ENCODE measurements around the gene CACNA1I. TPM values are rescaled to one million over a fixed set of nuclear protein-coding genes. Genes with fewer than 3 reads are reported as not detected.

The CACNA1I gene
- total and polyA plus RNA-seq, 2 of the 8 experiments (the other 6 are each of a cell fraction or from before 2014, with no cell fraction given): 0.77 to 1.2 TPM

GRCh38 chr22:39616781-39617180 lies 46.2 kb downstream of the CACNA1I start:
- H2BK5ac ChIP-seq (ENCODE audit: low read depth, low read length): no peak overlapping the region
- no peak overlapping the region for H3K4ac ChIP-seq (replicated peaks; ENCODE audit: insufficient read length, low read depth, low read length)
- H3K9ac ChIP-seq (replicated peaks in 1 of 4; ENCODE audit: extremely low read depth in 1 of 4, low read depth in 3 of 4, low read length in 3 of 4): no peak overlapping the region
- peaks cover 11% of the 10 kb centered on the region; the same call in 1 of the 2 replicates for H3K23me2 ChIP-seq (ENCODE audit: low read depth, low read length)
- no peak overlapping the region for H3K4me3 ChIP-seq (ENCODE audit: extremely low read depth in 1 of 4, insufficient read depth in 2 of 4, low read depth in 3 of 4, low read length in 4 of 4)
- H4K5ac ChIP-seq (ENCODE audit: insufficient read length, low read depth, low read length): no peak overlapping the region
- ChIA-PET CTCF (ENCODE audit: partially characterized antibody) (interaction anchor here (1.0 to 1.4 kb wide), 4 partner anchors 10 to 132 kb away, joined by 3 to 4 read pairs (median 4); no protein-coding TSS in a partner anchor), POLR2A (ENCODE audit: partially characterized antibody) (interaction anchor here (0.7 kb wide), 1 partner anchor 11 kb away, joined by 3 read pairs; no protein-coding TSS in a partner anchor)
- DNase-seq (ENCODE audit: low read depth in 1 of 2, low spot score in 2 of 2) (no peak), FAIRE-seq (no peak)
- no peak overlapping the region for H4K8ac ChIP-seq (ENCODE audit: extremely low read depth, insufficient read depth, low read length)
- no peak overlapping the region for H2AFZ ChIP-seq (ENCODE audit: low read length)
- no peak overlapping the region for H3K27ac ChIP-seq (ENCODE audit: low read depth, low read length)
- peaks cover 0 to 2% (median 0%) of the 10 kb centered on the region in 4 experiments; a peak in 1 of 7 replicates for H3K27me3 ChIP-seq (replicated peaks in 1 of 4; ENCODE audit: control insufficient read depth in 3 of 4, extremely low read depth in 1 of 4, insufficient read depth in 3 of 4, low read length in 3 of 4)
- no peak overlapping the region for H3K14ac ChIP-seq (ENCODE audit: insufficient read length)
- no peak overlapping the region for H2BK20ac ChIP-seq (ENCODE audit: low read length)
- H3K4me2 ChIP-seq (ENCODE audit: insufficient read depth in 1 of 2, low read depth in 2 of 2, low read length in 2 of 2): no peak overlapping the region
- H3K18ac ChIP-seq (ENCODE audit: extremely low read depth, low read length): no peak overlapping the region
- H4K20me1 ChIP-seq (replicated peaks in 1 of 2; ENCODE audit: control insufficient read depth in 1 of 2, insufficient read depth in 2 of 2, low read length in 2 of 2): peaks cover 0 to 6% of the 10 kb centered on the region in 2 experiments
- no peak overlapping the region for H2AK5ac ChIP-seq (ENCODE audit: low read depth, low read length)
- no peaks in the 10 kb centered on the region for H3K79me2 ChIP-seq (ENCODE audit: control insufficient read depth in 1 of 2, insufficient read depth in 2 of 2, low read length in 2 of 2)
- no peak overlapping the region for H3K56ac ChIP-seq (replicated peaks; ENCODE audit: insufficient read length, low read depth, low read length)
- no peak overlapping the region for H3K23ac ChIP-seq (ENCODE audit: insufficient read length)
- WGBS, 2 experiments (ENCODE audit: extremely low coverage in 1 of 2, insufficient coverage in 1 of 2, insufficient read length in 1 of 2, insufficient replicate concordance in 2 of 2, low coverage in 1 of 2, low lambda C conversion rate in 2 of 2, missing lambda C conversion rate in 1 of 2): 85% methylated on average over 6 of the region's 6 CpGs; no CpG with 5 or more reads in 1 of the 2 experiments
- peaks cover 0 to 5% of the 10 kb centered on the region in 2 experiments; a peak in 1 of 4 replicates for H3K9me3 ChIP-seq (ENCODE audit: insufficient read depth in 2 of 2, low read depth in 1 of 2, low read length in 1 of 2)
- no peak overlapping the region for H2BK15ac ChIP-seq (ENCODE audit: low read length)
- TF ChIP-seq JUND (IDR thresholded peaks at IDR 0.05; ENCODE audit: low read length) (no peak), CHD2 (IDR thresholded peaks at IDR 0.05; ENCODE audit: low read length) (no peak), CTBP2 (IDR thresholded peaks at IDR 0.05; ENCODE audit: borderline replicate concordance, insufficient read depth, insufficient read length, low read length) (no peak)
- TF ChIP-seq, protein P1, sequence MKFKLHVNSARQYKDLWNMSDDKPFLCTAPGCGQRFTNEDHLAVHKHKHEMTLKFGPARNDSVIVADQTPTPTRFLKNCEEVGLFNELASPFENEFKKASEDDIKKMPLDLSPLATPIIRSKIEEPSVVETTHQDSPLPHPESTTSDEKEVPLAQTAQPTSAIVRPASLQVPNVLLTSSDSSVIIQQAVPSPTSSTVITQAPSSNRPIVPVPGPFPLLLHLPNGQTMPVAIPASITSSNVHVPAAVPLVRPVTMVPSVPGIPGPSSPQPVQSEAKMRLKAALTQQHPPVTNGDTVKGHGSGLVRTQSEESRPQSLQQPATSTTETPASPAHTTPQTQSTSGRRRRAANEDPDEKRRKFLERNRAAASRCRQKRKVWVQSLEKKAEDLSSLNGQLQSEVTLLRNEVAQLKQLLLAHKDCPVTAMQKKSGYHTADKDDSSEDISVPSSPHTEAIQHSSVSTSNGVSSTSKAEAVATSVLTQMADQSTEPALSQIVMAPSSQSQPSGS (IDR thresholded peaks at IDR 0.05; ENCODE audit: low read length): no peak
- no peak overlapping the region for H2BK120ac ChIP-seq (replicated peaks; ENCODE audit: low read depth, low read length)
- no peaks in the 10 kb centered on the region for H3K79me1 ChIP-seq (ENCODE audit: low read depth, low read length)
- H3K4me1 ChIP-seq (replicated peaks in 1 of 4; ENCODE audit: control insufficient read depth in 3 of 4, insufficient read depth in 4 of 4, low read length in 3 of 4): peaks cover 0 to 8% (median 2%) of the 10 kb centered on the region in 4 experiments; a peak in 3 of 7 replicates
- no peak overlapping the region for H4K91ac ChIP-seq (replicated peaks; ENCODE audit: insufficient read length, low read length)
- no peaks in the 10 kb centered on the region for H3K36me3 ChIP-seq (ENCODE audit: control insufficient read depth in 2 of 4, insufficient read depth in 4 of 4, low read length in 3 of 4)
- H2BK12ac ChIP-seq (ENCODE audit: low read depth, low read length): no peak overlapping the region
